ENCODE measurements around the gene THSD7B.

Gene THSD7B

GRCh38 chr2:137231628-137232027, 466.3 kb downstream of the THSD7B start:
- TF ChIP-seq ZC3H10 (CRISPR knock-in tag; IDR thresholded peaks at IDR 0.05) (no peak), ZFP30 (CRISPR knock-in tag; IDR thresholded peaks at IDR 0.05) (no peak), CSRNP3 (CRISPR knock-in tag; IDR thresholded peaks at IDR 0.05) (no peak), TOX (CRISPR knock-in tag; IDR thresholded peaks at IDR 0.05; ENCODE audit: borderline replicate concordance) (no peak)
- ATAC-seq: no peak

GRCh38 chr2:137232076-137232475, 466.7 kb downstream of the THSD7B start:
- TF ChIP-seq GLIS3 (CRISPR knock-in tag; IDR thresholded peaks at IDR 0.05) (no peak), ZNF8 (CRISPR knock-in tag; IDR thresholded peaks at IDR 0.05) (no peak), POU6F1 (CRISPR knock-in tag; IDR thresholded peaks at IDR 0.05; ENCODE audit: borderline replicate concordance, low read depth) (no peak), RARB (CRISPR knock-in tag; IDR thresholded peaks at IDR 0.05) (no peak), ZC3H10 (CRISPR knock-in tag; IDR thresholded peaks at IDR 0.05) (no peak), TSHZ2 (CRISPR knock-in tag; IDR thresholded peaks at IDR 0.05) (no peak)
- ATAC-seq: no peak; the same call in 2 of the 3 replicates

- TF ChIP-seq CSDC2 (CRISPR knock-in tag; IDR thresholded peaks at IDR 0.05) (no peak), TOX (CRISPR knock-in tag; IDR thresholded peaks at IDR 0.05; ENCODE audit: borderline replicate concordance) (no peak), PPARA (CRISPR knock-in tag; IDR thresholded peaks at IDR 0.05; ENCODE audit: borderline replicate concordance) (no peak), ZNF565 (CRISPR knock-in tag; conservative IDR thresholded peaks at IDR 0.05; ENCODE audit: low read depth) (no peak), GLIS3 (CRISPR knock-in tag; IDR thresholded peaks at IDR 0.05) (no peak), ZC3H10 (CRISPR knock-in tag; IDR thresholded peaks at IDR 0.05) (no peak), CREB5 (CRISPR knock-in tag; IDR thresholded peaks at IDR 0.05; ENCODE audit: low read depth) (no peak), RARB (CRISPR knock-in tag; IDR thresholded peaks at IDR 0.05) (no peak)
- ATAC-seq: no peak
Observed at GRCh38 chr2:137233091-137233490, 467.7 kb downstream of the THSD7B start.

GRCh38 chr2:137237055-137237454, 471.7 kb downstream of the THSD7B start:
- peak; percentile 61; the same call in 2 of the 3 replicates for ATAC-seq

More at GRCh38 chr2:137237055-137237454, 471.7 kb downstream of the THSD7B start:
- TF ChIP-seq CREB5 (CRISPR knock-in tag; IDR thresholded peaks at IDR 0.05; ENCODE audit: low read depth) (no peak), ESRRG (CRISPR knock-in tag; IDR thresholded peaks at IDR 0.05) (no peak), ZC3H10 (CRISPR knock-in tag; IDR thresholded peaks at IDR 0.05) (no peak), ZFP30 (CRISPR knock-in tag; IDR thresholded peaks at IDR 0.05) (no peak), BACH2 (CRISPR knock-in tag; IDR thresholded peaks at IDR 0.05; ENCODE audit: borderline replicate concordance) (no peak), CSRNP3 (CRISPR knock-in tag; IDR thresholded peaks at IDR 0.05) (no peak), ARNTL (CRISPR knock-in tag; IDR thresholded peaks at IDR 0.05; ENCODE audit: borderline replicate concordance, low read depth) (no peak), RARB (CRISPR knock-in tag; IDR thresholded peaks at IDR 0.05) (no peak), POU6F1 (CRISPR knock-in tag; IDR thresholded peaks at IDR 0.05; ENCODE audit: borderline replicate concordance, low read depth) (no peak), TOX (CRISPR knock-in tag; IDR thresholded peaks at IDR 0.05; ENCODE audit: borderline replicate concordance) (no peak), TCF4 (CRISPR knock-in tag; IDR thresholded peaks at IDR 0.05; ENCODE audit: borderline replicate concordance) (no peak), TSHZ2 (CRISPR knock-in tag; IDR thresholded peaks at IDR 0.05) (no peak), PPARA (CRISPR knock-in tag; IDR thresholded peaks at IDR 0.05; ENCODE audit: borderline replicate concordance) (no peak), ZNF70 (CRISPR knock-in tag; IDR thresholded peaks at IDR 0.05) (no peak), OSR1 (CRISPR knock-in tag; IDR thresholded peaks at IDR 0.05) (no peak)

All from SK-N-SH treated with all-trans-retinoic acid at 6 μM for 48 hours (cell line).